PC-3 (cell line): ENCODE measurements around the gene QPRT.

Experiments used
- CTCF ChIP-seq: fragments of 300-600 bp; sonication (generic); conservative IDR thresholded peaks from 2 replicates; pipeline ENCODE4 v1.5.1; 2017; ENCODE audit warnings: antibody characterized with exemption, low read depth, mild to moderate bottlenecking, low read length
- EZH2 ChIP-seq: fragments of 300-600 bp; sonication (generic); IDR thresholded peaks from one replicate; pipeline ENCODE4 v1.6.1; 2017; ENCODE audit warnings: antibody characterized with exemption, mild to moderate bottlenecking, low read length; ENCODE audit not compliant: unreplicated experiment
- EZH2phosphoT487 ChIP-seq: fragments of 300-600 bp; sonication (generic); IDR thresholded peaks from 2 replicates; pipeline ENCODE4 v1.6.1; 2018; ENCODE audit warnings: mild to moderate bottlenecking, antibody characterized with exemption, low read length, borderline replicate concordance

- TF ChIP-seq CTCF (no peak), EZH2 (no peak), EZH2phosphoT487 (no peak)
Observed at GRCh38 chr16:29668267-29668666, 10.7 kb upstream of the QPRT start.
